GM06990 (cell line): ENCODE measurements around the gene RER1.

ENCODE experiments used
- DNase-seq: peaks from one replicate; pipeline ENCODE4 v3.0.0-alpha.2; 2011; ENCODE audit not compliant: insufficient read length; ENCODE audit errors: extremely low read depth
- H3K27me3 ChIP-seq: replicated peaks from 2 replicates; pipeline ENCODE4 v1.6.0; 2011; ENCODE audit warnings: low read length; ENCODE audit not compliant: control insufficient read depth, insufficient read depth
- H3K36me3 ChIP-seq: 2 replicates; pipeline ENCODE4 v1.5.1; 2011; ENCODE audit warnings: low read length; ENCODE audit not compliant: control insufficient read depth, insufficient read depth
- H3K4me3 ChIP-seq: replicated peaks from 2 replicates; pipeline ENCODE4 v1.5.1; 2011; ENCODE audit warnings: low read depth, mild to moderate bottlenecking, control low read depth, low read length
- TF ChIP-seq, protein P1 (sequence below): IDR thresholded peaks from 2 replicates; pipeline ENCODE4 v1.5.1; 2011; ENCODE audit warnings: low read length, control low read depth, mild to moderate bottlenecking, inconsistent platforms; ENCODE audit not compliant: insufficient read depth, poor library complexity, severe bottlenecking

Gene RER1

DNA sequence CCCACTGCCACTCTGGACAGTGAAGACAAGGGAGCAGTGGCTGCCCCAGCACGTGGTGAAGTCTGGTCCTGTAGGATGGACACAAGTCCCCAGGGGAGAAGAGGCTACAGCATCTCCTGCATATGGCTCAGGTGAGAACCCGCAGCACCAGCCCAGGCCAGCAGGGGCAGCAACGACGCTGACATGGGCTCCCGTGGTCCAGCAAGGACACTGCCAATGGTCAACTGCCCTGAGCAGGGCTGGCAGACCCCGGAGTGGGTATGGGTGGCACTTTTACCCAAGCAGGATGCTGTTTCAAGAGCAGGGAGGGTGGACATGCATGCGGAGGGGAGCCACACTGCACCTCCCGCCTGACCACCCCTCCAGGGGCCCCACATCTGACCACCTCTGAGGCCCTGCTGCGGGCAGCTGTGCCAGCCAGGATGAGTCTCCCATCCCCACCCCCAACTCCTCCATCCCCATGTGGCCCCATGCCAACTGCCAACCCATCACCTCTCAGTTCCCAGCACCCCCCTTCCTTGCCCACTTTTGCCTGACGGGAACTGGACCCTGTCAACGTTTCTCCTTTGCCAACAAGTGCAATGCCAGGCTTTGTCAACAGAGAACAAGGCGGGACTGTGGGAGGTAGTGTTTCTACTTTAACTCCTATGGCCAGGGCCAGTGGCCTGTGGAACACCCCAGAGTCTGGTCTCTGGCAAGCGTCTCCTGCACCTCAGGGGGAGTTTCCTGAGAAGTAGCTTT, 8.8 kb upstream of the RER1 start:
- TF ChIP-seq, protein P1, sequence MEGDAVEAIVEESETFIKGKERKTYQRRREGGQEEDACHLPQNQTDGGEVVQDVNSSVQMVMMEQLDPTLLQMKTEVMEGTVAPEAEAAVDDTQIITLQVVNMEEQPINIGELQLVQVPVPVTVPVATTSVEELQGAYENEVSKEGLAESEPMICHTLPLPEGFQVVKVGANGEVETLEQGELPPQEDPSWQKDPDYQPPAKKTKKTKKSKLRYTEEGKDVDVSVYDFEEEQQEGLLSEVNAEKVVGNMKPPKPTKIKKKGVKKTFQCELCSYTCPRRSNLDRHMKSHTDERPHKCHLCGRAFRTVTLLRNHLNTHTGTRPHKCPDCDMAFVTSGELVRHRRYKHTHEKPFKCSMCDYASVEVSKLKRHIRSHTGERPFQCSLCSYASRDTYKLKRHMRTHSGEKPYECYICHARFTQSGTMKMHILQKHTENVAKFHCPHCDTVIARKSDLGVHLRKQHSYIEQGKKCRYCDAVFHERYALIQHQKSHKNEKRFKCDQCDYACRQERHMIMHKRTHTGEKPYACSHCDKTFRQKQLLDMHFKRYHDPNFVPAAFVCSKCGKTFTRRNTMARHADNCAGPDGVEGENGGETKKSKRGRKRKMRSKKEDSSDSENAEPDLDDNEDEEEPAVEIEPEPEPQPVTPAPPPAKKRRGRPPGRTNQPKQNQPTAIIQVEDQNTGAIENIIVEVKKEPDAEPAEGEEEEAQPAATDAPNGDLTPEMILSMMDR, result peak; percentile 47
- no peak for DNase-seq

DNA sequence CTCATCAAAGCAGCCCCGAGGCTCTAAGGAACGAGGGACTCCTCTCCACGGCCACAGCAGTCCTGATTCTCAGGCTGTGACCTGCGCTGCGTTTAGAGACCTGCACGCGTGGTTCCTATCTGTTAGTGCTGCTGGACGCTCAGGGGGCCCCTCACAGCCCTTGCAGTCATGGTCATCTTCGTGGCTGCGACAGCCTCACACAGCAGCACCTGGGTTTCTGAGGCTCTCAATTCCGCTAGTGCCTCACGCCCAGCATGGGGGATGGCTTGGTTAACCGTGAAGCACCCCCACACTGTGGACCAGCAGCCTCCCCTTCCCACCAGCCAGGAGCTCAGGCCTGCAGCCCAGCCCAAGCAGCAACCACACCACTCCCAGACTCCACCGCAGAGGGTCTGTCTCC, 8.1 kb upstream of the RER1 start:
- no peak for DNase-seq
- Histone ChIP-seq H3K4me3 (no peak overlapping the region), H3K27me3 (no peaks in the 10 kb centered on the region), H3K36me3 (no peaks in the 10 kb centered on the region; the same call in 1 of the 2 replicates)
- TF ChIP-seq, protein P1, result no peak

More for the DNA sequence above, 8.8 kb upstream of the RER1 start:
- Histone ChIP-seq H3K36me3 (no peaks in the 10 kb centered on the region; the same call in 1 of the 2 replicates), H3K4me3 (no peak overlapping the region), H3K27me3 (no peaks in the 10 kb centered on the region)

DNA sequence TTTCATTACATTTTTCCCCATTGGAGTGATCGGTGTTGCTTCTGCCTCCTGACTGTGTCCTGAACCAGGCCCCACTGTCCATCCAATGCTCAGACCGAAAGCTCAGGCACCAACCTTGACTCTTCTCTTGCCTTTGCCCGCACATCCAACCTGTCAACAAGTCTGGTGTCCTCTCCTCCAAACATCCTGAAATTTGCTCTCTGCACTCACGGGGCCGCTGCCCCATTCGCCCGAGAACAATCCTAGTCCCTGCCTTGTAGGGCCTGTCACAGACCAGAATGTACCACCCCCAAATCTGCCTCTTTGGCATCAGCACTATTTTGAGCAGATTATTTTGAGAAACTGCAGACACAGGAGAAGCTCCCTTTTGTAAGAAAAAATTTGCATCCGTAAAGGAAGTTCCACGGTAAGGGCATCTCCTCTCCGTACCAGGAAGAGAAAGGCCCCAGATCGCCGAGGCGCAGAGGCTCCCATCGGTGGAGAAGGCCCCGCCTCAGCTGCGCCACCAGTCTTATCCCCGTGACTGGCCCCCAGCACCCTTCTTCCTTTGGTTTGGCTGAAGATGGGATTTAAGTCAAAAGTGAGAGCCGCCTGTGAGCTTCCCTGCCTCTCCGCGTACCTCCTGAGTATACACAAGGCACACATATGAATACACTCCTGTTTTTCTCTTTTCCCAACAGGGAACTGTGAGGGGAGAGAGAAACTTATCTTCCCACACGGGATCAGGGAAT, 7.3 kb upstream of the RER1 start:
- H3K27me3 ChIP-seq, result no peaks in the 10 kb centered on the region
- TF ChIP-seq, protein P1, result no peak
- no peaks in the 10 kb centered on the region; the same call in 1 of the 2 replicates for H3K36me3 ChIP-seq
- no peak overlapping the region for H3K4me3 ChIP-seq
- DNase-seq, result no peak

DNA sequence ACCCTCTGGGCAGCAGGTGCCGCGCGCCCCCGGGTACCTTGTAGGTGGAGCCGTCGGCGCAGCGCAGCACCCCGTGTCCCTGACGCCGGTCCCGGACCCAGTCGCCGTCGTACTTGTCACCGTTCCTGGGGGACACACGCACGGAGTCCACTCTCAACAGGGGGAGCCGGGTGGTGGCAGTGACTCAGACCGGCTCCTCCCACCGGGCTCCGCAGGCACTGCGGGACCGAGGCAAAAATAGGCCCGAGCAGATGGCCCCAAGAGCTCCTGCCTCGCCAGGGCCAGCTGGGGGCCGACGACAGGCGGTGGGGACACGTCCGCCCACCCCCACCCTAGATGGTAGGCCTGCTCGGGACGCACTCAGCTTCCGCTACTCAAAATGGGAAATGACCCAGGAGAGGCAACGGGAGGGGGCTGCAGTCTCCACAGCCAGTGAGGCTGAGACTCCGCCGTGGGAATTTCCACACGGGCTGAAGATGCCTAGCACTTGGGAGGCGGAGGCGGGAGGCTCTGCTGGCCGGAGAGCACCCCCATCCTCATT, 6.6 kb upstream of the RER1 start:
- TF ChIP-seq, protein P1, result no peak

DNA sequence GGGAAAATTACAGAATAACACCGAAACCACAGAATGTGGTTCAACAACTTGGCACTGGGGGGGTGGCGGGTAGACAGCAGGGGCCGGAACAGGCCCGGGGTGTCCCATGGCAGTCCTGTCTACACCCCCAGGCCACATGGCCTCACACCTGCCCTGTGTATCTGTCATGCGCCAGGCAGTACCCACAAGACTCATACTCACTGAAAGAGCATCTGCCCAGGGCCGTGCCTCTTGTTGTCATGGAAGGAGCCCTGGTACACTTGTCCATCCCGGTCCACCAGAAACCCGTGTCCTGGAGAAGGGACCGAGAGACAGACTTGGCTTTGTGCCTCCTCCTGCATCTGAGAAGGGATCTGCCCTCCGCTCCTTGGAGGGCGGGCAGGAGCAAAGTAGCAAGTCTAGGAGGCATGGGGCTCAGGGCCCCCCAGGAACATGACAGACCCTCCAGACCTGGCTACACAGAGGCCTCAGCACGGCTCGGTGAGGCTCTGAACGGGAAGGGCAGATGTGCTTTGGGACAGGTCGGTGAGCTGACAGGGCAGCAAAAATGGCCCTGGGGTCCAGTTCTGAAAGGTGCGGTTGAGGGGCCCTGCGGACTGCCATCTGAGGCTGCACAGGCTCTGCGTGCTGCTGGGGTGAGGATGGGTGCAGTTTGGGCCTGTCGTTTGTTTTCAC, 5.9 kb upstream of the RER1 start:
- H3K36me3 ChIP-seq, result no peaks in the 10 kb centered on the region; the same call in 1 of the 2 replicates
- TF ChIP-seq, protein P1, result no peak
- H3K4me3 ChIP-seq, result no peak overlapping the region
- H3K27me3 ChIP-seq, result no peaks in the 10 kb centered on the region
- peak; percentile 3 for DNase-seq

More for the DNA sequence above, 6.6 kb upstream of the RER1 start:
- H3K27me3 ChIP-seq, result no peaks in the 10 kb centered on the region
- H3K4me3 ChIP-seq, result no peak overlapping the region
- no peaks in the 10 kb centered on the region; the same call in 1 of the 2 replicates for H3K36me3 ChIP-seq
- peak; percentile 9 for DNase-seq
